Smooth muscle cell (in vitro differentiated cells): ENCODE data around the gene LRRC45. TPM values are rescaled to one million over a fixed set of nuclear protein-coding genes. Genes with fewer than 3 reads are reported as not detected.

Source experiments
- DNase-seq: peaks from one replicate; lab custom pipeline; 2025; ENCODE audit not compliant: unreplicated experiment; lab: John Stamatoyannopoulos, UW
- H2AFZ ChIP-seq: fragments of 200-600 bp; sonication (generic); 2 replicates; pipeline ENCODE4 v1.6.0; 2016; ENCODE audit warnings: antibody characterized with exemption, low read depth, mild to moderate bottlenecking
- H3F3A ChIP-seq: fragments of 200-600 bp; sonication (generic); 2 replicates; pipeline ENCODE4 v1.6.0; 2017; ENCODE audit warnings: antibody characterized with exemption, low read depth
- H3K27ac ChIP-seq: fragments of 200-600 bp; sonication (generic); 2 replicates; pipeline ENCODE4 v1.5.1; 2016; ENCODE audit warnings: low read depth, mild to moderate bottlenecking
- H3K27me3 ChIP-seq: fragments of 200-600 bp; sonication (generic); 2 replicates; pipeline ENCODE4 v1.6.1; 2016; ENCODE audit warnings: low read depth, mild to moderate bottlenecking
- H3K36me3 ChIP-seq: fragments of 200-600 bp; sonication (generic); 2 replicates; pipeline ENCODE4 v1.5.1; 2016; ENCODE audit warnings: low read depth
- H3K4me1 ChIP-seq: fragments of 200-600 bp; sonication (generic); 2 replicates; pipeline ENCODE4 v1.5.1; 2016; ENCODE audit warnings: low read depth
- H3K4me2 ChIP-seq: fragments of 200-600 bp; sonication (generic); 2 replicates; pipeline ENCODE4 v1.6.0; 2016; ENCODE audit warnings: mild to moderate bottlenecking
- H3K4me3 ChIP-seq: fragments of 200-600 bp; sonication (generic); 2 replicates; pipeline ENCODE4 v1.5.1; 2016; ENCODE audit warnings: mild to moderate bottlenecking
- H3K79me2 ChIP-seq: fragments of 200-600 bp; sonication (generic); 2 replicates; pipeline ENCODE4 v1.6.0; 2016; ENCODE audit warnings: low read depth, mild to moderate bottlenecking
- H3K9ac ChIP-seq: fragments of 200-600 bp; sonication (generic); 2 replicates; pipeline ENCODE4 v1.6.0; 2016; ENCODE audit warnings: low read depth
- H3K9me3 ChIP-seq: fragments of 200-600 bp; sonication (generic); replicated peaks from 2 replicates; pipeline ENCODE4 v1.5.1; 2016; ENCODE audit warnings: low read depth
- H4K20me1 ChIP-seq: fragments of 200-600 bp; sonication (generic); 2 replicates; pipeline ENCODE4 v1.6.0; 2016; ENCODE audit warnings: low read depth
- CTCF ChIP-seq: fragments of 200-600 bp; sonication (generic); IDR thresholded peaks from 2 replicates; pipeline ENCODE4 v1.5.1; 2017; ENCODE audit warnings: borderline replicate concordance, mild to moderate bottlenecking, antibody characterized with exemption; ENCODE audit not compliant: insufficient read depth, poor library complexity, severe bottlenecking
- WGBS: methylation state at CpG from one replicate; pipeline ENCODE4 v1.1.7; 2016; ENCODE audit warnings: low lambda C conversion rate; 5-methylcytosine and 5-hydroxymethylcytosine counted together
- polyA plus RNA-seq: library from polyadenylated mRNA; unstranded; fragments of >200 nt; fragmentation: Nextera tagmentation; extraction: Ambion mirVana; gene quantifications from 2 replicates; pipeline ENCODE4 v1.2.1, GENCODE V29; 2016
- total RNA-seq: library from RNA; depleted of rRNA; stranded (reverse); fragments of >200 nt; gene quantifications from 2 replicates; pipeline ENCODE4 v1.2.3, GENCODE V29; 2014

Gene LRRC45
- total and polyA plus RNA-seq, 2 experiments from 2014 or later: 9.6 to 13.5 TPM

- Histone ChIP-seq H4K20me1 (peaks cover 4% of the 10 kb centered on the region), H3F3A (peaks cover 12% of the 10 kb centered on the region), H2AFZ (no peak overlapping the region), H3K4me2 (no peak overlapping the region), H3K4me1 (peaks cover 6% of the 10 kb centered on the region), H3K9me3 (no peaks in the 10 kb centered on the region), H3K36me3 (no peaks in the 10 kb centered on the region), H3K27me3 (no peaks in the 10 kb centered on the region), H3K27ac (no peak overlapping the region), H3K79me2 (no peaks in the 10 kb centered on the region), H3K4me3 (no peak overlapping the region), H3K9ac (no peak overlapping the region)
- WGBS: 95% methylated on average over 32 of the region's 32 CpGs
- no peak for TF ChIP-seq CTCF
- DNase-seq: no peak
Observed at GRCh38 chr17:82000803-82001570, 22.1 kb upstream of the LRRC45 start.

- Histone ChIP-seq H3K4me3 (no peak overlapping the region), H3K4me2 (no peak overlapping the region), H3K36me3 (no peaks in the 10 kb centered on the region), H2AFZ (no peak overlapping the region), H3K27ac (no peak overlapping the region), H3K9ac (no peak overlapping the region), H3K27me3 (no peaks in the 10 kb centered on the region), H4K20me1 (peaks cover 4% of the 10 kb centered on the region), H3K79me2 (no peaks in the 10 kb centered on the region), H3F3A (peaks cover 12% of the 10 kb centered on the region), H3K9me3 (no peaks in the 10 kb centered on the region), H3K4me1 (peaks cover 6% of the 10 kb centered on the region)
- WGBS: 87% methylated on average over 14 of the region's 17 CpGs
- TF ChIP-seq CTCF: no peak
- DNase-seq: no peak
Observed at GRCh38 chr17:82001571-82002056, 21.5 kb upstream of the LRRC45 start.

- peak; percentile 83 for DNase-seq
- peaks cover 6% of the 10 kb centered on the region for H3K4me1 ChIP-seq
- peaks cover 12% of the 10 kb centered on the region for H3F3A ChIP-seq
- H3K79me2 ChIP-seq: no peaks in the 10 kb centered on the region
- 24% methylated on average over 50 of the region's 53 CpGs for WGBS
- H3K9ac ChIP-seq: peak overlapping the region; percentile 62
- H3K36me3 ChIP-seq: no peaks in the 10 kb centered on the region
- peaks cover 4% of the 10 kb centered on the region for H4K20me1 ChIP-seq
- peak overlapping the region; percentile 90 for H3K27ac ChIP-seq
- no peak for TF ChIP-seq CTCF
- no peaks in the 10 kb centered on the region for H3K9me3 ChIP-seq
- peak overlapping the region; percentile 74 for H3K4me2 ChIP-seq
- H3K27me3 ChIP-seq: no peaks in the 10 kb centered on the region
- H2AFZ ChIP-seq: no peak overlapping the region
- no peak overlapping the region for H3K4me3 ChIP-seq
Observed at GRCh38 chr17:82003411-82004381, 19.4 kb upstream of the LRRC45 start.
